ENCODE results near the gene SYNRG. TPM values are rescaled to one million over a fixed set of nuclear protein-coding genes. Genes with fewer than 3 reads are reported as not detected.

The SYNRG gene
- total and polyA plus RNA-seq, 2 donors (not counting 3 experiments of a cell fraction or from before 2014, with no cell fraction given): 15.3 to 42.2 TPM

GRCh38 chr17:37510056-37510455 lies 99.2 kb downstream of the SYNRG start:
- dilution Hi-C loops (cut with MboI; ENCODE audit: extremely low pct_ligation_motif_present, low sequenced_read_pairs) (no loop called here), intact Hi-C loops (cut with micrococcal nuclease) (no loop called here)
- Histone ChIP-seq H3K4me1 (ENCODE audit: control insufficient read depth, extremely low read depth, insufficient read depth, low read length) (no peaks in the 10 kb centered on the region), H3K79me2 (ENCODE audit: control insufficient read depth, insufficient read depth, low read length) (peaks cover 54% of the 10 kb centered on the region), H4K20me1 (replicated peaks; ENCODE audit: control insufficient read depth, extremely low read depth, insufficient read depth, low read length) (no peaks in the 10 kb centered on the region), H2AFZ (ENCODE audit: low read depth, low read length) (no peak overlapping the region), H3K4me2 (ENCODE audit: insufficient read depth, low read length) (no peak overlapping the region), H3K9me3 (replicated peaks; ENCODE audit: control insufficient read depth, insufficient read depth, low read length) (no peaks in the 10 kb centered on the region), H3K9ac (replicated peaks; ENCODE audit: extremely low read depth, insufficient read depth, low read length) (no peak overlapping the region), H3K27me3 (ENCODE audit: control insufficient read depth in 2 of 2, insufficient read depth in 2 of 2, low read length in 2 of 2) (no peaks in the 10 kb centered on the region), H3K36me3 (ENCODE audit: control insufficient read depth in 2 of 2, extremely low read depth in 1 of 2, insufficient read depth in 2 of 2, low read length in 2 of 2) (peaks cover 0 to 13% of the 10 kb centered on the region in 2 experiments), H3K27ac (ENCODE audit: insufficient read depth, low read depth, low read length) (no peak overlapping the region), H3K9me1 (replicated peaks; ENCODE audit: control insufficient read depth, extremely low read depth, insufficient read depth, low read length) (no peaks in the 10 kb centered on the region), H3K4me3 (replicated peaks in 1 of 3; ENCODE audit: insufficient read depth in 1 of 3, low read depth in 1 of 3, low read length in 3 of 3) (no peak overlapping the region)
- TF ChIP-seq POLR2A (IDR thresholded peaks at IDR 0.05; ENCODE audit: low read depth, low read length): no peak
- TF ChIP-seq MAX (IDR thresholded peaks at IDR 0.05; ENCODE audit: insufficient read depth, insufficient read length): no peak
- TF ChIP-seq GATA2 (IDR thresholded peaks at IDR 0.05; ENCODE audit: insufficient read depth, insufficient read length, low read depth, low read length): no peak
- no peak for TF ChIP-seq FOS (IDR thresholded peaks at IDR 0.05; ENCODE audit: borderline replicate concordance, insufficient read depth, low read length)
- TF ChIP-seq MYC (IDR thresholded peaks at IDR 0.05; ENCODE audit: low read depth, low read length): no peak
- TF ChIP-seq POLR2AphosphoS5 (IDR thresholded peaks at IDR 0.05; ENCODE audit: insufficient read depth, low read depth, low read length): no peak
- no peak for TF ChIP-seq CTCF (IDR thresholded peaks at IDR 0.05; ENCODE audit: extremely low read depth in 1 of 2, insufficient read depth in 1 of 2, low read depth in 1 of 2, low read length in 2 of 2)
- no peak for TF ChIP-seq EZH2 (IDR thresholded peaks at IDR 0.05; ENCODE audit: borderline replicate concordance, low read depth, low read length, severe bottlenecking)
- no peak for TF ChIP-seq JUN (IDR thresholded peaks at IDR 0.05; ENCODE audit: borderline replicate concordance, insufficient read depth, insufficient read length, low read depth)
- BruUV-seq (replicated peaks): no TSS peak
- no peak for DNase-seq (ENCODE audit: low read depth, low spot score)
- no peak for FAIRE-seq
- POLR2A ChIA-PET: no interaction called here
- CTCF ChIA-PET: no interaction called here

Measured in endothelial cell of umbilical vein (primary cell).